ENCODE measurements around the gene FZD10. TPM values are rescaled to one million over a fixed set of nuclear protein-coding genes. Genes with fewer than 3 reads are reported as not detected.

Gene FZD10
- total RNA-seq (2014; rRNA removed; shearing (Covaris generic); ENCODE audit: low replicate concordance): not detected in 2 replicates

- Histone ChIP-seq H3K27ac (ENCODE audit: low read length) (no peak within 1 kb of the TSS), H2AFZ (ENCODE audit: low read length) (no peak within 1 kb of the TSS), H3K79me2 (ENCODE audit: low read length) (no peaks in the 10 kb centered on the region), H3K4me1 (ENCODE audit: low read length) (no peaks in the 10 kb centered on the region), H3K9me3 (ENCODE audit: low read length) (no peaks in the 10 kb centered on the region), H3K9ac (ENCODE audit: low read length) (no peak within 1 kb of the TSS), H3K27me3 (ENCODE audit: low read length) (no peaks in the 10 kb centered on the region), H3K36me3 (ENCODE audit: insufficient read depth, low read length) (no peaks in the 10 kb centered on the region), H3K4me3 (ENCODE audit: low read length) (no peak within 1 kb of the TSS), H3K4me2 (ENCODE audit: low read depth, low read length, poor library complexity, severe bottlenecking) (no peak within 1 kb of the TSS), H4K20me1 (ENCODE audit: insufficient read depth, low read depth, low read length) (no peaks in the 10 kb centered on the region), H3K9me2 (replicated peaks; ENCODE audit: insufficient read depth, low read length) (no peaks in the 10 kb centered on the region)
- no peak for DNase-seq
These were observed at the start of gene FZD10 for GRCh38 chr12:130162267-130162666. TSS of gene FZD10 (plus strand) at chr12:130162464. CDS start at chr12:130162943, 479 bp downstream.

- H3K79me2 ChIP-seq (ENCODE audit: low read length): no peaks in the 10 kb centered on the region
- H3K27me3 ChIP-seq (ENCODE audit: low read length): no peaks in the 10 kb centered on the region
- no peak overlapping the region for H3K9ac ChIP-seq (ENCODE audit: low read length)
- H2AFZ ChIP-seq (ENCODE audit: low read length): no peak overlapping the region
- H4K20me1 ChIP-seq (ENCODE audit: insufficient read depth, low read depth, low read length): no peaks in the 10 kb centered on the region
- no peak for DNase-seq
- H3K27ac ChIP-seq (ENCODE audit: low read length): no peak overlapping the region
- H3K36me3 ChIP-seq (ENCODE audit: insufficient read depth, low read length): no peaks in the 10 kb centered on the region
- H3K4me3 ChIP-seq (ENCODE audit: low read length): no peak overlapping the region
- H3K4me1 ChIP-seq (ENCODE audit: low read length): no peaks in the 10 kb centered on the region
- H3K9me2 ChIP-seq (replicated peaks; ENCODE audit: insufficient read depth, low read length): no peaks in the 10 kb centered on the region
- no peak overlapping the region for H3K4me2 ChIP-seq (ENCODE audit: low read depth, low read length, poor library complexity, severe bottlenecking)
- no peaks in the 10 kb centered on the region for H3K9me3 ChIP-seq (ENCODE audit: low read length)
These were observed 47.3 kb upstream of the FZD10 start for GRCh38 chr12:130114952-130115351.

GRCh38 chr12:130115646-130116045 lies 46.6 kb upstream of the FZD10 start:
- Histone ChIP-seq H3K79me2 (ENCODE audit: low read length) (no peaks in the 10 kb centered on the region), H4K20me1 (ENCODE audit: insufficient read depth, low read depth, low read length) (no peaks in the 10 kb centered on the region), H3K9me3 (ENCODE audit: low read length) (no peaks in the 10 kb centered on the region), H2AFZ (ENCODE audit: low read length) (no peak overlapping the region), H3K9ac (ENCODE audit: low read length) (no peak overlapping the region), H3K4me1 (ENCODE audit: low read length) (no peaks in the 10 kb centered on the region), H3K27ac (ENCODE audit: low read length) (no peak overlapping the region), H3K36me3 (ENCODE audit: insufficient read depth, low read length) (no peaks in the 10 kb centered on the region), H3K27me3 (ENCODE audit: low read length) (no peaks in the 10 kb centered on the region), H3K4me3 (ENCODE audit: low read length) (no peak overlapping the region), H3K9me2 (replicated peaks; ENCODE audit: insufficient read depth, low read length) (no peaks in the 10 kb centered on the region), H3K4me2 (ENCODE audit: low read depth, low read length, poor library complexity, severe bottlenecking) (no peak overlapping the region)
- no peak for DNase-seq

GRCh38 chr12:130116791-130117190 lies 45.5 kb upstream of the FZD10 start:
- Histone ChIP-seq H3K27ac (ENCODE audit: low read length) (no peak overlapping the region), H3K36me3 (ENCODE audit: insufficient read depth, low read length) (no peaks in the 10 kb centered on the region), H3K9me3 (ENCODE audit: low read length) (no peaks in the 10 kb centered on the region), H2AFZ (ENCODE audit: low read length) (no peak overlapping the region), H3K4me2 (ENCODE audit: low read depth, low read length, poor library complexity, severe bottlenecking) (no peak overlapping the region), H3K9ac (ENCODE audit: low read length) (no peak overlapping the region), H3K4me1 (ENCODE audit: low read length) (no peaks in the 10 kb centered on the region), H3K4me3 (ENCODE audit: low read length) (no peak overlapping the region), H3K27me3 (ENCODE audit: low read length) (no peaks in the 10 kb centered on the region), H3K9me2 (replicated peaks; ENCODE audit: insufficient read depth, low read length) (no peaks in the 10 kb centered on the region), H4K20me1 (ENCODE audit: insufficient read depth, low read depth, low read length) (no peaks in the 10 kb centered on the region), H3K79me2 (ENCODE audit: low read length) (no peaks in the 10 kb centered on the region)
- DNase-seq: no peak

GRCh38 chr12:130117233-130117632 lies 45.0 kb upstream of the FZD10 start:
- Histone ChIP-seq H3K4me3 (ENCODE audit: low read length) (no peak overlapping the region), H3K36me3 (ENCODE audit: insufficient read depth, low read length) (no peaks in the 10 kb centered on the region), H3K9me3 (ENCODE audit: low read length) (no peaks in the 10 kb centered on the region), H3K27ac (ENCODE audit: low read length) (no peak overlapping the region), H3K79me2 (ENCODE audit: low read length) (no peaks in the 10 kb centered on the region), H4K20me1 (ENCODE audit: insufficient read depth, low read depth, low read length) (no peaks in the 10 kb centered on the region), H2AFZ (ENCODE audit: low read length) (no peak overlapping the region), H3K4me1 (ENCODE audit: low read length) (no peaks in the 10 kb centered on the region), H3K4me2 (ENCODE audit: low read depth, low read length, poor library complexity, severe bottlenecking) (no peak overlapping the region), H3K9ac (ENCODE audit: low read length) (no peak overlapping the region), H3K27me3 (ENCODE audit: low read length) (no peaks in the 10 kb centered on the region), H3K9me2 (replicated peaks; ENCODE audit: insufficient read depth, low read length) (no peaks in the 10 kb centered on the region)
- no peak for DNase-seq

- H3K27ac ChIP-seq (ENCODE audit: low read length): no peak overlapping the region
- H3K9ac ChIP-seq (ENCODE audit: low read length): no peak overlapping the region
- H3K9me3 ChIP-seq (ENCODE audit: low read length): no peaks in the 10 kb centered on the region
These were observed 44.6 kb upstream of the FZD10 start for GRCh38 chr12:130117701-130118100.

GRCh38 chr12:130118181-130118580 lies 44.1 kb upstream of the FZD10 start:
- Histone ChIP-seq H3K27me3 (ENCODE audit: low read length) (no peaks in the 10 kb centered on the region), H3K79me2 (ENCODE audit: low read length) (no peaks in the 10 kb centered on the region), H3K9me3 (ENCODE audit: low read length) (no peaks in the 10 kb centered on the region), H3K4me2 (ENCODE audit: low read depth, low read length, poor library complexity, severe bottlenecking) (no peak overlapping the region), H3K4me3 (ENCODE audit: low read length) (no peak overlapping the region), H3K9ac (ENCODE audit: low read length) (no peak overlapping the region), H3K36me3 (ENCODE audit: insufficient read depth, low read length) (no peaks in the 10 kb centered on the region), H3K9me2 (replicated peaks; ENCODE audit: insufficient read depth, low read length) (no peaks in the 10 kb centered on the region), H2AFZ (ENCODE audit: low read length) (no peak overlapping the region), H3K4me1 (ENCODE audit: low read length) (no peaks in the 10 kb centered on the region), H3K27ac (ENCODE audit: low read length) (no peak overlapping the region), H4K20me1 (ENCODE audit: insufficient read depth, low read depth, low read length) (no peaks in the 10 kb centered on the region)
- DNase-seq: no peak

More at GRCh38 chr12:130117701-130118100, 44.6 kb upstream of the FZD10 start:
- no peak overlapping the region for H3K4me2 ChIP-seq (ENCODE audit: low read depth, low read length, poor library complexity, severe bottlenecking)
- no peaks in the 10 kb centered on the region for H4K20me1 ChIP-seq (ENCODE audit: insufficient read depth, low read depth, low read length)
- H3K4me1 ChIP-seq (ENCODE audit: low read length): no peaks in the 10 kb centered on the region
- no peaks in the 10 kb centered on the region for H3K9me2 ChIP-seq (replicated peaks; ENCODE audit: insufficient read depth, low read length)
- no peak overlapping the region for H3K4me3 ChIP-seq (ENCODE audit: low read length)
- H2AFZ ChIP-seq (ENCODE audit: low read length): no peak overlapping the region
- no peaks in the 10 kb centered on the region for H3K79me2 ChIP-seq (ENCODE audit: low read length)
- DNase-seq: no peak
- H3K36me3 ChIP-seq (ENCODE audit: insufficient read depth, low read length): no peaks in the 10 kb centered on the region
- H3K27me3 ChIP-seq (ENCODE audit: low read length): no peaks in the 10 kb centered on the region

- H3K4me3 ChIP-seq (ENCODE audit: low read length): no peak overlapping the region
- no peaks in the 10 kb centered on the region for H3K4me1 ChIP-seq (ENCODE audit: low read length)
- H3K9me2 ChIP-seq (replicated peaks; ENCODE audit: insufficient read depth, low read length): no peaks in the 10 kb centered on the region
- H4K20me1 ChIP-seq (ENCODE audit: insufficient read depth, low read depth, low read length): no peaks in the 10 kb centered on the region
- no peaks in the 10 kb centered on the region for H3K79me2 ChIP-seq (ENCODE audit: low read length)
- H3K27ac ChIP-seq (ENCODE audit: low read length): no peak overlapping the region
- DNase-seq: no peak
- no peaks in the 10 kb centered on the region for H3K27me3 ChIP-seq (ENCODE audit: low read length)
- H3K9ac ChIP-seq (ENCODE audit: low read length): no peak overlapping the region
- no peak overlapping the region for H3K4me2 ChIP-seq (ENCODE audit: low read depth, low read length, poor library complexity, severe bottlenecking)
- H3K9me3 ChIP-seq (ENCODE audit: low read length): no peaks in the 10 kb centered on the region
- no peaks in the 10 kb centered on the region for H3K36me3 ChIP-seq (ENCODE audit: insufficient read depth, low read length)
- no peak overlapping the region for H2AFZ ChIP-seq (ENCODE audit: low read length)
These were observed 42.9 kb upstream of the FZD10 start for GRCh38 chr12:130119241-130119861.

All from Karpas-422 (cell line).